ENCODE measurements around the gene ZNF195. TPM values are rescaled to one million over a fixed set of nuclear protein-coding genes. Genes with fewer than 3 reads are reported as not detected.

Gene ZNF195
- total and polyA plus RNA-seq, 9 donors = 8.3 to 26.0 (median 15.6) TPM

GRCh38 chr11:3342709-3343108 is 36.2 kb downstream of the ZNF195 start:
- TF ChIP-seq CTCF (IDR thresholded peaks at IDR 0.05) (no peak), EP300 (IDR thresholded peaks at IDR 0.05) (no peak), POLR2A (IDR thresholded peaks at IDR 0.05) (no peak)
- H3K27me3 ChIP-seq = no peaks in the 10 kb centered on the region
- H3K27ac ChIP-seq = no peak overlapping the region
- 62 to 72% (median 65%) methylated on average over 2 of the region's 2 CpGs for WGBS, 3 donors
- no peaks in the 10 kb centered on the region for H3K9me3 ChIP-seq
- H3K4me1 ChIP-seq (ENCODE audit: insufficient read depth) = no peaks in the 10 kb centered on the region
- H3K36me3 ChIP-seq = no peaks in the 10 kb centered on the region
- intact Hi-C loops (cut with DNase I) = loop anchor here in 1 of 4 donors (10.0 kb wide), 1 partner anchor 72 kb away; no protein-coding TSS in a partner anchor
- no peak for DNase-seq
- no peak overlapping the region for H3K4me3 ChIP-seq

- peak in 4 of 5 donors; percentile 37 to 61 (median 43) for DNase-seq
- no peaks in the 10 kb centered on the region for H3K36me3 ChIP-seq
- H3K4me1 ChIP-seq (ENCODE audit: insufficient read depth) = no peaks in the 10 kb centered on the region
- 26 to 34% (median 30%) methylated on average over 10 of the region's 10 CpGs for WGBS, 3 donors
- TF ChIP-seq CTCF (IDR thresholded peaks at IDR 0.05) (peak in 1 of 3 donors; percentile 12), EP300 (IDR thresholded peaks at IDR 0.05) (no peak)
- no peak overlapping the region for H3K27ac ChIP-seq
- H3K27me3 ChIP-seq = no peaks in the 10 kb centered on the region
- no peaks in the 10 kb centered on the region for H3K9me3 ChIP-seq
- intact Hi-C loops (cut with DNase I) = loop anchor here in 1 of 4 donors (10.0 kb wide), 1 partner anchor 74 kb away; no protein-coding TSS in a partner anchor
- H3K4me3 ChIP-seq = no peak overlapping the region
Measured at GRCh38 chr11:3341298-3341697, 37.6 kb downstream of the ZNF195 start.

- TF ChIP-seq POLR2A (IDR thresholded peaks at IDR 0.05) (no peak), EP300 (IDR thresholded peaks at IDR 0.05) (no peak), CTCF (IDR thresholded peaks at IDR 0.05) (no peak)
- H3K27me3 ChIP-seq = no peaks in the 10 kb centered on the region
- no peaks in the 10 kb centered on the region for H3K36me3 ChIP-seq
- no peaks in the 10 kb centered on the region for H3K4me1 ChIP-seq (ENCODE audit: insufficient read depth)
- DNase-seq = no peak
- 51 to 66% (median 59%) methylated on average over 4 of the region's 4 CpGs for WGBS, 3 donors
- H3K9me3 ChIP-seq = no peaks in the 10 kb centered on the region
- no peak overlapping the region for H3K27ac ChIP-seq
- no peak overlapping the region for H3K4me3 ChIP-seq
- intact Hi-C loops (cut with DNase I) = loop anchor here in 1 of 4 donors (10.0 kb wide), 1 partner anchor 75 kb away; no protein-coding TSS in a partner anchor
Measured at GRCh38 chr11:3340025-3340424, 38.9 kb downstream of the ZNF195 start.

- no peaks in the 10 kb centered on the region for H3K36me3 ChIP-seq
Measured at GRCh38 chr11:3339340-3339624, 39.7 kb downstream of the ZNF195 start.

More at GRCh38 chr11:3339340-3339624, 39.7 kb downstream of the ZNF195 start:
- TF ChIP-seq CTCF (IDR thresholded peaks at IDR 0.05) = no peak
- no peak for TF ChIP-seq EP300 (IDR thresholded peaks at IDR 0.05)
- no peak for TF ChIP-seq POLR2A (IDR thresholded peaks at IDR 0.05)
- H3K9me3 ChIP-seq = no peaks in the 10 kb centered on the region
- intact Hi-C loops (cut with DNase I) = no loop called here
- no peaks in the 10 kb centered on the region for H3K27me3 ChIP-seq
- no peaks in the 10 kb centered on the region for H3K4me1 ChIP-seq (ENCODE audit: insufficient read depth)
- H3K4me3 ChIP-seq = no peak overlapping the region
- DNase-seq = no peak
- WGBS, 3 donors = 72 to 94% (median 75%) methylated on average over 1 of the region's 1 CpG
- H3K27ac ChIP-seq = no peak overlapping the region
